SH-SY5Y (cell line): Measurements from ENCODE around the gene NRG3.

Experiments used
- GATA2 ChIP-seq: IDR thresholded peaks from 2 replicates; pipeline ENCODE4 v1.6.1; 2011; ENCODE audit warnings: mild to moderate bottlenecking, low read depth, low read length
- GATA3 ChIP-seq: IDR thresholded peaks from 2 replicates; pipeline ENCODE4 v1.6.1; 2011; ENCODE audit warnings: low read depth, mild to moderate bottlenecking, low read length, moderate library complexity

GRCh38 chr10:82411416-82411815 is 536.4 kb downstream of the NRG3 start:
- TF ChIP-seq GATA3: no peak
- no peak for TF ChIP-seq GATA2
